Fibroblast of the aortic adventitia (primary cell): ENCODE results near the gene PCOLCE2. TPM values are rescaled to one million over a fixed set of nuclear protein-coding genes. Genes with fewer than 3 reads are reported as not detected.

Experiments used
- DNase-seq: peaks from one replicate; pipeline ENCODE4 v3.0.0-alpha.2; 2010; ENCODE audit warnings: low read depth
- H3K4me3 ChIP-seq: 2 replicates; pipeline ENCODE4 v1.5.1; 2011; ENCODE audit warnings: low read depth, mild to moderate bottlenecking, control low read depth, low read length, moderate library complexity
- CTCF ChIP-seq: IDR thresholded peaks from 2 replicates; pipeline ENCODE4 v1.5.1; 2011; ENCODE audit warnings: mild to moderate bottlenecking, low read length, control low read depth, inconsistent platforms; ENCODE audit not compliant: insufficient read depth
- total RNA-seq: library from RNA; depleted of rRNA; stranded (reverse); fragments of >200 nt; gene quantifications from 2 replicates; pipeline ENCODE4 v1.2.3, GENCODE V29; 2012; ENCODE audit warnings: low replicate concordance

PCOLCE2 gene
- total RNA-seq, 1 donor, result 98.4 TPM

- TF ChIP-seq CTCF, result no peak
- DNase-seq, result no peak
Measured at GRCh38 chr3:142802891-142803290, 86.0 kb downstream of the PCOLCE2 start.

GRCh38 chr3:142801746-142802145 lies 87.1 kb downstream of the PCOLCE2 start:
- TF ChIP-seq CTCF, result no peak
- no peak for DNase-seq
- H3K4me3 ChIP-seq, result no peak overlapping the region

More at GRCh38 chr3:142802891-142803290, 86.0 kb downstream of the PCOLCE2 start:
- no peak overlapping the region for H3K4me3 ChIP-seq

GRCh38 chr3:142796823-142797222 lies 92.1 kb downstream of the PCOLCE2 start:
- no peak for TF ChIP-seq CTCF
- no peak overlapping the region for H3K4me3 ChIP-seq
- DNase-seq, result no peak

- DNase-seq, result no peak
- no peak for TF ChIP-seq CTCF
- H3K4me3 ChIP-seq, result no peak overlapping the region
Measured at GRCh38 chr3:142795332-142795731, 93.6 kb downstream of the PCOLCE2 start.

- TF ChIP-seq CTCF, result no peak
- no peak for DNase-seq
Measured at GRCh38 chr3:142794508-142794907, 94.4 kb downstream of the PCOLCE2 start.

GRCh38 chr3:142787719-142788118 lies 101.2 kb downstream of the PCOLCE2 start:
- no peak for TF ChIP-seq CTCF
- DNase-seq, result no peak
- H3K4me3 ChIP-seq, result no peak overlapping the region

More at GRCh38 chr3:142794508-142794907, 94.4 kb downstream of the PCOLCE2 start:
- no peak overlapping the region for H3K4me3 ChIP-seq

- H3K4me3 ChIP-seq, result no peak overlapping the region
- no peak for DNase-seq
- no peak for TF ChIP-seq CTCF
Measured at GRCh38 chr3:142785996-142786395, 102.9 kb downstream of the PCOLCE2 start.
